ENCODE data around the gene C16orf92. TPM values are rescaled to one million over a fixed set of nuclear protein-coding genes. Genes with fewer than 3 reads are reported as not detected.

The C16orf92 gene
- total RNA-seq, 2 experiments from 2014 or later = not detected

- peaks cover 22% of the 10 kb centered on the region for H3K4me1 Mint-ChIP-seq (ENCODE audit: low read depth)
- no peaks in the 10 kb centered on the region for H3K36me3 ChIP-seq (ENCODE audit: insufficient read depth, low read length)
- POLR2A ChIA-PET = interaction anchor here (1.7 to 2.6 kb wide), 2 partner anchors 9 to 12 kb away, joined by 5 to 27 read pairs; partner anchors contain the start of gene ALDOA
- ATAC-seq (ENCODE audit: poor library complexity) = no peak
- H3K27me3 Mint-ChIP-seq = no peaks in the 10 kb centered on the region
- no peak for TF ChIP-seq CTCF (IDR thresholded peaks at IDR 0.05)
- no peaks in the 10 kb centered on the region for H3K27me3 ChIP-seq (ENCODE audit: control insufficient read depth in 1 of 2, insufficient read depth in 2 of 2, low read length in 2 of 2)
- H3K27ac ChIP-seq (ENCODE audit: low read depth in 1 of 2, low read length in 2 of 2) = no peak overlapping the region
- H3K4me3 Mint-ChIP-seq = peak overlapping the region; percentile 75
- H3K9me3 ChIP-seq (ENCODE audit: control insufficient read depth in 1 of 2, insufficient read depth in 1 of 2, low read length in 2 of 2) = no peaks in the 10 kb centered on the region
- H3K9me3 Mint-ChIP-seq = no peaks in the 10 kb centered on the region
- peak overlapping the region; percentile 42 for H3K27ac Mint-ChIP-seq
- H3K4me3 ChIP-seq (ENCODE audit: low read length) = no peak overlapping the region
- DNase-seq = no peak
- peaks cover 24% of the 10 kb centered on the region for H3K4me1 ChIP-seq (ENCODE audit: insufficient read depth, low read length)
- intact Hi-C loops (cut with DNase I, micrococcal nuclease) = loop anchor here in 1 of 2 experiments (5.0 kb wide), 1 partner anchor 57 kb away; the partner anchor contains the start of genes HIRIP3 and INO80E
- H3K36me3 Mint-ChIP-seq (ENCODE audit: low read depth) = no peaks in the 10 kb centered on the region
- CTCF ChIA-PET = interaction anchor here (1.1 to 1.8 kb wide), 6 partner anchors 11 to 71 kb away, joined by 3 to 10 read pairs (median 7); partner anchors contain the start of genes ALDOA, TBX6 and TLCD3B
Observed at GRCh38 chr16:30054451-30054850, 31.5 kb downstream of the C16orf92 start.

- intact Hi-C loops (cut with DNase I, micrococcal nuclease) = loop anchor here in 1 of 2 experiments (1.0 to 5.0 kb wide), 2 partner anchors 9 to 58 kb away; partner anchors contain the start of genes HIRIP3 and INO80E
- no peaks in the 10 kb centered on the region for H3K27me3 ChIP-seq (ENCODE audit: control insufficient read depth in 1 of 2, insufficient read depth in 2 of 2, low read length in 2 of 2)
- ATAC-seq (ENCODE audit: poor library complexity) = peak; percentile 70
- peak; percentile 55 for TF ChIP-seq CTCF (IDR thresholded peaks at IDR 0.05)
- Mint-ChIP-seq H3K27me3 (no peaks in the 10 kb centered on the region), H3K9me3 (no peaks in the 10 kb centered on the region), H3K4me1 (ENCODE audit: low read depth) (peaks cover 22% of the 10 kb centered on the region), H3K4me3 (peak overlapping the region; percentile 75), H3K27ac (peak overlapping the region; percentile 42), H3K36me3 (ENCODE audit: low read depth) (no peaks in the 10 kb centered on the region)
- peaks cover 24% of the 10 kb centered on the region for H3K4me1 ChIP-seq (ENCODE audit: insufficient read depth, low read length)
- peak in 13 of 14 experiments; percentile 26 to 73 (median 46) for DNase-seq
- ChIA-PET CTCF (interaction anchor here (0.6 to 1.8 kb wide), 8 partner anchors 11 to 645 kb away, joined by 3 to 10 read pairs (median 6); partner anchors contain the start of genes ALDOA, TBX6 and TLCD3B), POLR2A (interaction anchor here (1.0 to 2.6 kb wide), 2 partner anchors 11 to 131 kb away, joined by 3 to 27 read pairs; partner anchors contain the start of gene ALDOA)
- no peak overlapping the region for H3K4me3 ChIP-seq (ENCODE audit: low read length)
- no peaks in the 10 kb centered on the region for H3K9me3 ChIP-seq (ENCODE audit: control insufficient read depth in 1 of 2, insufficient read depth in 1 of 2, low read length in 2 of 2)
- H3K36me3 ChIP-seq (ENCODE audit: insufficient read depth, low read length) = no peaks in the 10 kb centered on the region
- no peak overlapping the region for H3K27ac ChIP-seq (ENCODE audit: low read depth in 1 of 2, low read length in 2 of 2)
Observed at GRCh38 chr16:30054959-30055553, 32.1 kb downstream of the C16orf92 start.

- intact Hi-C loops (cut with DNase I, micrococcal nuclease) = loop anchor here (10.0 kb wide), 4 partner anchors 54 to 574 kb away; partner anchors contain the start of genes GDPD3 (in 1 of the 2) and ZNF771 (in 1 of the 2)
- Histone ChIP-seq H3K36me3 (ENCODE audit: insufficient read depth, low read length) (no peaks in the 10 kb centered on the region), H3K4me1 (ENCODE audit: insufficient read depth, low read length) (peaks cover 20% of the 10 kb centered on the region), H3K4me3 (ENCODE audit: low read length) (no peak overlapping the region), H3K27ac (ENCODE audit: low read depth in 1 of 2, low read length in 2 of 2) (no peak overlapping the region), H3K27me3 (ENCODE audit: control insufficient read depth in 1 of 2, insufficient read depth in 2 of 2, low read length in 2 of 2) (no peaks in the 10 kb centered on the region), H3K9me3 (ENCODE audit: control insufficient read depth in 1 of 2, insufficient read depth in 1 of 2, low read length in 2 of 2) (no peaks in the 10 kb centered on the region)
- POLR2A ChIA-PET = no interaction called here
- CTCF ChIA-PET = no interaction called here
- TF ChIP-seq CTCF (IDR thresholded peaks at IDR 0.05) = no peak
- peaks cover 13% of the 10 kb centered on the region for H3K36me3 Mint-ChIP-seq (ENCODE audit: low read depth)
- no peak for DNase-seq
- H3K4me3 Mint-ChIP-seq = peak overlapping the region; percentile 56
- H3K4me1 Mint-ChIP-seq (ENCODE audit: low read depth) = peaks cover 14% of the 10 kb centered on the region
- H3K27ac Mint-ChIP-seq = peak overlapping the region; percentile 17
- ATAC-seq (ENCODE audit: poor library complexity) = no peak
- H3K9me3 Mint-ChIP-seq = no peaks in the 10 kb centered on the region
- H3K27me3 Mint-ChIP-seq = no peaks in the 10 kb centered on the region
Observed at GRCh38 chr16:30060346-30060745, 37.3 kb downstream of the C16orf92 start.
